NB4 (cell line): ENCODE measurements around the gene IGSF21.

Experiments
- CTCF ChIP-seq: IDR thresholded peaks from one replicate; pipeline ENCODE4 v1.5.1; 2012; ENCODE audit warnings: low read depth, low read length
- POLR2A ChIP-seq: IDR thresholded peaks from 2 replicates; pipeline ENCODE4 v1.6.1; 2011; ENCODE audit warnings: mild to moderate bottlenecking; ENCODE audit not compliant: insufficient read length; ENCODE audit errors: extremely low read depth

DNA sequence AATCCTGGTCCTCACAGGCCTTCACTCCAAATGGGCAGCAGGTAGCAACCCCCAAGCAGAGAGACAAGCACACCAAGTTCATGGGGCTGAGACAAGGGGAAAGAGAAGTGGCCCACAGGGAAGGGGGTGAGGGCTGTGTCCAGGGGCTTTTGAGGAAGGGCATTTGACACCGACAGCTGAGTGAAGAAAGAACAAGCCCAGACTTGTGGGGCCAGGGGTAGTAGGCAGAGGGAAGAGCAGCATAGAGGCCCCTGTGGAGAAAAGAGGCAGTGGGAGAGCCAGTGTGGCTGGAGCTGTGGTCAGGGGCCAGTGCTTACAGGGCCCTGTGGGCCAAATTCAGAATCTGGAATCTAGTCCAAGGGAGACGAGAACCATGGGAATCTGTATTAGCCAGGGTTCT, 85.4 kb downstream of the IGSF21 start:
- TF ChIP-seq POLR2A: no peak
- no peak for TF ChIP-seq CTCF
